ENCODE data around the gene EPHX1.
"Not testable (repeated sequence)": the region's sequence is repeated elsewhere in the genome, so short reads cannot be mapped to it uniquely, and the experiment has no call there.

Gene EPHX1

GRCh38 chr1:225777583-225778336 lies 32.2 kb upstream of the EPHX1 start, which contains the start of gene SRP9:
SRP9 (plus strand) TSS chr1:225777826; CDS start chr1:225777941, 115 bp downstream.
- peak; percentile 96 to 97 for DNase-seq (ENCODE audit: low read depth in 2 of 2)

DNA sequence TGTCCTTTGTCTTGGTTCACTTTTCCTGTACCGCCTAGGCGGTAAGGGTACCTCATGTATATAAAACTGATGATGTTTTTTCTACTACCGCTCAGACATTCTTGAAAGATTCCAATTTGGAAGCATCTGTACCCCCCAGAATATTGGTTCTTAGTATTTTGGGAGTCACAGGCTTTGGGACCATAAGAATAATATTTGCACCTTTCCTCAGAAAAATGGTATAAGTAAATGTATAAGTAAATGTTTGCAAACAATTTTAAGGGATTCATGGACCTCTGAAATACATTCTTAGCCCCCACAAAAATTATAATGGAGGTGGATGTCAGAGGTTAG lies 31.6 kb upstream of the EPHX1 start:
- no peak for DNase-seq (ENCODE audit: low read depth in 2 of 2)

DNA sequence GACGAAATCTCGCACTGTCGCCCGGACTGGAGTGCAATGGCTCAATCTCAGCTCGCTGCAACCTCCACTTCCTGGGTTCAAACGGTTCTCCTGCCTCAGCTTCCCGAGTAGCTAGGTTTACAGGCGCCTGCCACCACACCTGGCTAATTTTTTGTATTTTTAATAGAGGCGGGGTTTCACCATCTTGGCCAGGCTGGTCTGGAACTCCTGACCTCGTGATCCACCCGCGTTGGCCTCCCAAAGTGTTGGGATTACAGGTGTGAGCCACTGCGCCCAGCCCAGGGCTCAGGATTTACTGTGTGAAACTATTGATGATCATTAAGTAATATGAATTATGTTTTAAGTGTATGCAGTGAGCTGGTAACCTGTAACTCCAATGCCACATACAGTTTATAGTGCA lies 30.8 kb upstream of the EPHX1 start:
- DNase-seq (ENCODE audit: low read depth in 2 of 2), result not testable (repeated sequence)

GRCh38 chr1:225780134-225780533 lies 29.8 kb upstream of the EPHX1 start:
- no peak for DNase-seq (ENCODE audit: low read depth in 2 of 2)

GRCh38 chr1:225780630-225781029 lies 29.3 kb upstream of the EPHX1 start:
- no peak for DNase-seq (ENCODE audit: low read depth in 2 of 2)

DNA sequence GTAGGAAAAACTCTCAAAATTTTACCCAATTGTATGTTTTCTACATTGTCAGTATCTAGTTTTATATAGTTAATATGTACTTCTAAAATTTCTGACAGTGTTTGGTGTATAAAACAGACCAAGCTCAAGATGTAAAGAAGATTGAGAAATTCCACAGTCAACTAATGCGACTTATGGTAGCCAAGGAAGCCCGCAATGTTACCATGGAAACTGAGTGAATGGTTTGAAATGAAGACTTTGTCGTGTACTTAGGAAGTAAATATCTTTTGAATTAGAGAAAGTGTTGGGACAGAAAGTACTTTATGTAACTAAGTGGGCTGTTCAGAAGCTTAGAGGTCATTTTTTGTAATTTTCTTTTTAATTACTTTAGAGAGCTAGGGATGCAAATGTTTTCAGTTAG lies 20.8 kb upstream of the EPHX1 start:
- not testable (repeated sequence) for DNase-seq (ENCODE audit: low read depth in 2 of 2)

DNA sequence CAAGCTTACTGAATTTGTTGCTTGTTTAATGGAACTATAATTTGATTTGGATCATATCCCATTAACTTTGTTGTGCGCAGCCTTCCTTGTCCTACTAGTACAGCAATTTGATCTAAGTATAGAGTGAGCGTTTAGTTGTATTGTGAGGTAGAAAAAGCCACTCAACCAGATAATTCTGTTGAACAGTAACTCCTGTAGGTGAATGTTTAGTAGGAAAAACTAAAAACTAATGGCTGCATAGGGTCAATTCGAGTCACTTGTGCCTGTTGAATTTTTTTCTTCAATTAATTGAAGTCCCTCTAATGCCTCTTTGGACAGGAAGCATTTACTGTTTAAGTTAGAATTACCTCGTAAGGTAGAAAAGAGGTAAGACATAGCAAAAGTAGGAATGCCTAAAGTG lies 15.0 kb upstream of the EPHX1 start:
- DNase-seq (ENCODE audit: low read depth in 2 of 2), result no peak

DNA sequence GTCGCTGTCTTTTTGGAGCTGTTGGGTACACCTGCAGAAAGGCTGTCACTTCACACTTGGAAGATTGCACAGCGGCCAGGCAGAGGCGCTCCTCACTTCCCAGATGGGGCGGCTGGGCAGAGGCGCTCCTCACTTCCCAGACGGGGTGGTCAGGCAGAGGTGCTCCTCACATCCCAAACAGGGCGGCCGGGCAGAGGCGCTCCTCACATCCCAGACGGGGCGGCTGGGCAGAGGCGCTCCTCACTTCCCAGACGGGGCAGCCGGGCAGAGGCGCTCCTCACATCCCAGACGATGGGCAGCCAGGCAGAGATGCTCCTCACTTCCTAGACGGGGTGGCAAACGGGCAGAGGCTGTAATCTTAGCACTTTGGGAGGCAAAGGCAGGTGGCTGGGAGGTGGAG lies 13.8 kb upstream of the EPHX1 start:
- DNase-seq (ENCODE audit: low read depth in 2 of 2), result not testable (repeated sequence)

- DNase-seq (ENCODE audit: low read depth in 2 of 2), result not testable (repeated sequence)
These were observed 8.8 kb upstream of the EPHX1 start for GRCh38 chr1:225801146-225801545.

GRCh38 chr1:225806249-225806648 lies 3.7 kb upstream of the EPHX1 start:
- no peak for DNase-seq (ENCODE audit: low read depth in 2 of 2)

DNA sequence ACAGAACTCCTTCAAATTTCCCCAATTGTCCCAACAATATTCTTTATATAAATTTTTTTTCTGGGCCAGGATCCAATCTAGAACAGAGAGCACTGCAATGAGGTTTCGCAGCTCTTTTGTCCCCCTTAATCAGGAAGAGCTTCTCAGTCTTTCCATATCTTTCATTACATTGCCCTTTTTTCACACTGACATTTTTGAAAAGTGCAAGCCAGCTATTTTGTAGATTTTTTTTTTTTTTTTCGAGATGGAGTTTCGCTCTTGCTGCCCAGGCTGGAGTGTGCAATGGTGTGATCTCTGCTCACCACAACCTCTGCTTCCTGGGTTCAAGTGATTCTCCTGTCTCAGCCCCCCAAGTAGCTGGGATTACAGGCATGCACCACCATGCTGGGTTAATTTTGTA lies 3.2 kb upstream of the EPHX1 start:
- not testable (repeated sequence) for DNase-seq (ENCODE audit: low read depth in 2 of 2)

GRCh38 chr1:225808136-225808535 lies 1.8 kb upstream of the EPHX1 start:
- DNase-seq (ENCODE audit: low read depth in 2 of 2), result no peak

DNA sequence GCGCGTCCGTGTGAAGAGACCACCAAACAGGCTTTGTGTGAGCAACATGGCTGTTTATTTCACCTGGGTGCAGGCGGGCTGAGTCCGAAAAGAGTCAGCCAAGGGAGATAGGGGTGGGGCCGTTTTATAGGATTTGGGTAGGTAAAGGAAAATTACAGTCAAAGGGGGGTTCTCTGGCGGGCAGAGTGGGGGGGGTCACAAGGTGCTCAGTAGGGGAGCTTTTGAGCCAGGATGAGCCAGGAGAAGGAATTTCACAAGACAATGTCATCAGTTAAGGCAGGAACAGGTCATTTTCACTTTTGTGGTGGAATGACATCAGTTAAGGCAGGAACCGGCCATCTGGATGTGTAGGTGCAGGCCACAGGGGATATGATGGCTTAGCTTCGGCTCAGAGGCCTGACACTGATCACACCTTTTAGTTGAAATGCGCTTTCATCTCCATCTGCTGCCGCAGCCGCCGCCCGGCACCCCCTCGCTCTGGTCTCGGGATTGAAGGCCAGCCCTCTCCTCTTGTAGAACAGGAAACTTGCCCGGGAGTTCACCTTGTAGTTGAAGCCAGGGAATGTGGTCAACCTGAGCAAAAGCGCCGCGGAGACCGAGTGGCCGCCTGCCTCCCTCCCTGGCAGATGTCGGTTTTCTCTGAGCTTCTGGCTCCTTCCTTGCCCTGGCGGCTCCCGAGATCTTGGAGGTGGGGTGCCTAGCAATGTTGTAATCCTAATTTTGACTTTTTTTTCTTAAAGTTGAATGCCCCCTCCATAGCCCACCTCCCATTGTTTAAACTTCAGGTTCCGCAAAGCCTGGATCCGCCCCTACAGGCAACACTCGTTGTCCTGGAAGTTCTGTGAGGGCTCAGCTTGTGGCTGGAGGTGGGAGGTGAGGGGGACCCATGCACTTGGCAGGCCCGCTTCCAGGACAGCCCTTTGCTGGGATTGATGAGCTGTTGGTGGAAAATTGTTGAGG lies 935 bp downstream of the EPHX1 start:
- not testable (repeated sequence) for DNase-seq (ENCODE audit: low read depth in 2 of 2)

DNA sequence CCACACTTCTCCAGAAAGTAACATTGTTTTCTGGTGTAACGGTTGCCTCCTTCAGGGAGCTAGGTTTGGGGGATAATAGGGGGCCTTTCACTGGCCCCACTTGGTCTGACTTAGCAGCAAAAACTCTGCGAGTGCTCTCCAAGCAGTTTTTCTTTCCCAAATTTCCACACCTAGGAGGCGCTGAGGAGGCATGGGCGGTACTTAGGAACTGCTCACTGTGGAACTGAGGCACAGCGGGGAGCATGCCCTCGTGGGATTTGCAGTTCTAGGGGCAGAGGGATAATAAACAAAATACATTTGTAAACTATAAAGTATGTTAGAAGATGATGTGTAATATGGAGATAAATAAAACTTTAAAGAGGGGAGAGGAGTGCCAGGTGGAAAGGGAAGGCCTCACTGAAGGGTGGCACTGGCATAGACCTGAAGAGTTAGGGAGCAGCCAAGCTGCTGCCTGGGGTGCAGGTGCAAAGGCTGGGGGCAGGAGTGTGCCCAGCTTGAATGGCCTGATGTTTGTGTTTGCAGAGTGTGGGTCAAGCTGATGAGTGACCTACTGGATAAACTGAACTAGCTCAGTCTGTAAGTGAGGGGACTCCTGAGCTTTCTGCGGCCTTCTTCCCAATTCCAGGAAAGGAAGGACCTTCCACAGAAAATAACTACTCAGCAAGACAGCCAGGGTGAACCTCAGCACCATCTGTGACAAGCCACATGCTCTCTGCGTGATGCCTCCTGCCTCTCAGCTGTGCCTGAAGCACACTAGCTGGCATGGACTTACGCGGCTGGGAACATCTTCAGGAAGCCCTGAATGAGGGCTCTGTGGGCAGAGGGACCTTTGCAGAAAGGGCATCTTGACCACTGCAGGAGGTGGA lies 1.9 kb downstream of the EPHX1 start:
- no peak for DNase-seq (ENCODE audit: low read depth in 2 of 2)

- DNase-seq (ENCODE audit: low read depth in 2 of 2), result no peak
These were observed 2.7 kb downstream of the EPHX1 start for GRCh38 chr1:225812488-225813213.

DNA sequence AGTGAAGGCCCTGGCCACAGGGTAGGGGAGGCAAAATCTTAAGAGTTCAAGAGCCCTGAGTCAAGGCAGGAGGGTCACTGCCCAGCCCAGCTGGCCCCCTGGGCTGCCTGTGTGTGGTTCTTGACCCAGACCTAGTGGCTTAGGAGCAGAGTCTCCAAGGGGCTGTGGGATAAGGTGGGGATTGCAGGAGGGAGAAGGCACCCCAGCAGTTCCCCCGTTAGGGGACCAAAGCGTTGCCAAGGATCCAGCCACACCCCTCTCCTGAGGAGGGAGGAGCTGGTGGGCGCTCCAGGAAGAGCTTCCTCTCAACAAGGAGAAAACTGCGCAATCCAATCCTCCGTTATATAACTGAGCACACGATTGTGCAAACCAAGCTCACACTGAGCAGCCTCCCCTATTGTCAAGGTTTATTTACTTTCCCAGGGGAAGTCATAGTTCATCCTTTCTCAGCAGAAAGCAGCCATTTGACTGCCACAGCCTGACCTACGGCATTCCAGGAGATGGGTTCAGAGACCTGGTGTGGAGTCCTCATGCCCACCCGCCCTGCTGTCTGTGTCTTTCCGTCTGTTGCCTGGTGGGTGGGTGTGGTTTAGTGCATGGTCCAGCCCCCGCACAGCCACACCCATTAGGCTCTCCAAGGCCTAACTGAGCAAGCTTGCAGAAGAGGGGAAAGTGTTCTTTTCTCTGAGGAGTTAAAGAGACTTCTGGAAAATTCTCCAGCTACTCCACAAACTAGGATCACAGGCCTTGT lies 3.5 kb downstream of the EPHX1 start:
- DNase-seq (ENCODE audit: low read depth in 2 of 2), result no peak

- DNase-seq (ENCODE audit: low read depth in 2 of 2), result no peak
These were observed 4.5 kb downstream of the EPHX1 start for GRCh38 chr1:225814381-225814780.

DNA sequence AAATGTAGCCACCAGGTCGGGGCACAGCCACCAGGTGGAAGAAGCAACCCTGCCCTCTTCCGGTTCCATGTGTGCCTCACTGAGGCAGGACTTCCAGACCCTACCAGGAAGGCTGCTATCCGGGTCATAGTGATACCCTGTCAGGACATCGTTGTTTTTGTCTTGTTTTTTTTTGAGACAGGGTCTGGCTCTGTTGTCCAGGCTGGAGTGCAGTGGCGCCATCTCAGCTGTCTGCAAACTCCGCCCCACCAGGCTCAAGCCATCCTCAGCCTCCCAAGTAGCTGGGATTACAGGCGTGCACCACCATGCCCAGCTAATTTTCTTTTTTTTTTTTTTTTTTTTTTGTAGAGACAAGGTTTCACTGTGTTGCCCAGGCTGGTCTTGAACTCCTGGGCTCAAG lies 5.2 kb downstream of the EPHX1 start:
- DNase-seq (ENCODE audit: low read depth in 2 of 2), result not testable (repeated sequence)

GRCh38 chr1:225815526-225816178 lies 5.7 kb downstream of the EPHX1 start:
- no peak for DNase-seq (ENCODE audit: low read depth in 2 of 2)

Data from activated CD8-positive, alpha-beta memory T cell treated with anti-CD3 and anti-CD28 coated beads for 4 hours (primary cell).